UCSD-AML1 (cell line): Measurements from ENCODE around the gene EGLN2.
"Not testable (repeated sequence)": the region's sequence is repeated elsewhere in the genome, so short reads cannot be mapped to it uniquely, and the experiment has no call there.

Source experiments
- DNase-seq: peaks from one replicate; lab custom pipeline; 2025; ENCODE audit not compliant: unreplicated experiment; lab: John Stamatoyannopoulos, UW

Gene EGLN2

DNA sequence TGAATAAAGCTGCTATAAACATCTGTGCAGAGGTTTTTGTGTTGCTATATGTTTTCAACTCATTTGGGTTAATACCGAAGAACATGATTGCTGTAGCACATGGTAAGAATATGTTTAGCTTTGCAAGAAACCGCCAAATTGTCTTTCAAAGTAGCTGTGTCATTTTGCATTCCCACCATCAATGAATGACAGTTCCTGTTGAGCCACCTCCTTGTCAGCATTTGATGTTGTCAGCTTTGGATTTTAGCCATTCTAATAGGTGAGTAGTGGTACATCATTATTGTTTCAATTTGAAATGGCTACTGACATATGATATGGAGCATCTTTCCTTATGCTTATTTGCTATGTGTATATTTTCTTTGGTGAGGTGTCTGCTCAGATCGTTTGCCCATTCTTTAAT lies 43.0 kb downstream of the EGLN2 start:
- DNase-seq = not testable (repeated sequence)

- not testable (repeated sequence) for DNase-seq
Measured at GRCh38 chr19:40842997-40843652, 44.1 kb downstream of the EGLN2 start.

DNA sequence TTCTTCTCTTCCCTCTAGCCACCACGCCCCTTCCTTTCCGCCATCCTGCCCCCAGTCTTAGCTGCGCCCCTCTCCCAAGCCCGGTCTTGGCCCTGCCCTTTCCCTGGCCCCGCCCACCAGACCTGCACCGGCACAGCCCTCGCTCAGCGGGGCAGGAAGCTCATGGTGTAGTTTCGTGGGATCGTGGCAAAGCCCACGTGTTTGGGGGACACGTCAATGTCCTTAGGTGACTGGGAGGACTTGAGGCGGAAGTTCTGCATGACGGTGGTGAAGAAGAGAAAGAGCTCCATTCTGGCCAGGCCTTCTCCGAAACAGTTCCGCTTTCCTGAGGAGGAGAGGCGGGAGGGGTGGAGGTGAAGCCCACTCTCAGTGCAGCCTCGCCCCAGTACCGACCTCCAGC lies 44.7 kb downstream of the EGLN2 start:
- peak; percentile 66 for DNase-seq

GRCh38 chr19:40846722-40847121 lies 47.7 kb downstream of the EGLN2 start:
- DNase-seq = not testable (repeated sequence)

DNA sequence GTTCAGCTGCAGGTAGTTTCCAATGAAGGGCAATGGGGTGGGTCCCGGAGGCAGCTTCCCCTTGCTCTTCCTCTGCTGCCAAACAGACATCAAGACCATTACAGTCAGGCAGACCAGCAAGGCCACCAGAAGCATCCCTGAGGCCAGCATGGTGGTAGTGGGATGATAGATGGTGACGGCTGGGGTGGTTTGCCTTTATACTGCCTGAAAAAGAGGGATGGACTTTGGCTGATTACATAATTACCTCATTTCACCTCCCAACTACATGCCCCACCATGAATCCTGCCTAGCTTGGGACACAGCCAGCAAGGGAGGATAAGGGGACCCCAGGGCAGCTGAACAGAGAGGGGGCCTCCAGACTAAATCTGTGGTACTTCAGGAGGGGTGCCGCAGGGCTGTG lies 51.3 kb downstream of the EGLN2 start, which contains the start of gene CYP2A6:
Gene CYP2A6, minus strand, starts transcription at position 171 of the 400 bp plus-strand sequence. Its CDS starts 21 bp downstream, at position 150.
- not testable (repeated sequence) for DNase-seq

- not testable (repeated sequence) for DNase-seq
Measured at GRCh38 chr19:40852467-40853152, 53.6 kb downstream of the EGLN2 start.
